ENCODE data around the gene FNTB.

GRCh38 chr14:65100922-65101541 lies 114.3 kb downstream of the FNTB start:
- TF ChIP-seq CTCF (IDR thresholded peaks at IDR 0.05), result no peak
- TF ChIP-seq POLR2A (IDR thresholded peaks at IDR 0.05), result no peak
